Coronary artery (tissue), 2 donors: ENCODE measurements around the gene GSAP.
A peak's percentile ranks its signal among the peaks of the same experiment; 100 is the strongest.

Experiments
- DNase-seq: peaks from one replicate; pipeline ENCODE4 v3.0.0-alpha.2; 2017; ENCODE audit warnings: low spot score
- H3K27ac ChIP-seq, 2 donors: fragments of 200-600 bp; sonication (generic); one replicate each; pipeline ENCODE4 v1.5.1; 2016 to 2019
- H3K4me3 ChIP-seq: fragments of 200-600 bp; sonication (generic); 2 replicates; pipeline ENCODE4 v1.5.1; 2016; ENCODE audit warnings: mild to moderate bottlenecking, moderate library complexity
- CTCF ChIP-seq: fragments of 200-600 bp; sonication (generic); IDR thresholded peaks from one replicate; pipeline ENCODE4 v1.5.1; 2019; ENCODE audit warnings: antibody characterized with exemption

GSAP gene

GRCh38 chr7:77409739-77410547 lies 6.2 kb downstream of the GSAP start:
- Histone ChIP-seq H3K4me3 (no peak overlapping the region), H3K27ac (peak overlapping the region in 1 of 2 donors; percentile 28)
- DNase-seq, result no peak
- no peak for TF ChIP-seq CTCF

- no peak for DNase-seq
- Histone ChIP-seq H3K4me3 (no peak overlapping the region), H3K27ac (no peak overlapping the region)
- no peak for TF ChIP-seq CTCF
Measured at GRCh38 chr7:77409005-77409738, 7.0 kb downstream of the GSAP start.

GRCh38 chr7:77407906-77408305 lies 8.2 kb downstream of the GSAP start:
- Histone ChIP-seq H3K27ac (no peak overlapping the region), H3K4me3 (no peak overlapping the region)
- DNase-seq, result no peak
- TF ChIP-seq CTCF, result no peak

- no peak for TF ChIP-seq CTCF
- no peak overlapping the region for H3K4me3 ChIP-seq
- no peak for DNase-seq
Measured at GRCh38 chr7:77406421-77406820, 9.7 kb downstream of the GSAP start.

GRCh38 chr7:77404641-77405040 lies 11.5 kb downstream of the GSAP start:
- Histone ChIP-seq H3K4me3 (no peak overlapping the region), H3K27ac (no peak overlapping the region)
- DNase-seq, result no peak
- TF ChIP-seq CTCF, result no peak

More at GRCh38 chr7:77406421-77406820, 9.7 kb downstream of the GSAP start:
- no peak overlapping the region for H3K27ac ChIP-seq

- no peak overlapping the region for H3K27ac ChIP-seq
- DNase-seq, result no peak
- no peak for TF ChIP-seq CTCF
Measured at GRCh38 chr7:77403957-77404356, 12.2 kb downstream of the GSAP start.

More at GRCh38 chr7:77403957-77404356, 12.2 kb downstream of the GSAP start:
- no peak overlapping the region for H3K4me3 ChIP-seq
